ENCODE data around the gene RIPPLY3. TPM values are rescaled to one million over a fixed set of nuclear protein-coding genes. Genes with fewer than 3 reads are reported as not detected.

The RIPPLY3 gene
- total and polyA plus RNA-seq, 2 of the 13 experiments (the other 11 are each of a cell fraction or from before 2014, with no cell fraction given), result 0.09 to 2.9 TPM

DNA sequence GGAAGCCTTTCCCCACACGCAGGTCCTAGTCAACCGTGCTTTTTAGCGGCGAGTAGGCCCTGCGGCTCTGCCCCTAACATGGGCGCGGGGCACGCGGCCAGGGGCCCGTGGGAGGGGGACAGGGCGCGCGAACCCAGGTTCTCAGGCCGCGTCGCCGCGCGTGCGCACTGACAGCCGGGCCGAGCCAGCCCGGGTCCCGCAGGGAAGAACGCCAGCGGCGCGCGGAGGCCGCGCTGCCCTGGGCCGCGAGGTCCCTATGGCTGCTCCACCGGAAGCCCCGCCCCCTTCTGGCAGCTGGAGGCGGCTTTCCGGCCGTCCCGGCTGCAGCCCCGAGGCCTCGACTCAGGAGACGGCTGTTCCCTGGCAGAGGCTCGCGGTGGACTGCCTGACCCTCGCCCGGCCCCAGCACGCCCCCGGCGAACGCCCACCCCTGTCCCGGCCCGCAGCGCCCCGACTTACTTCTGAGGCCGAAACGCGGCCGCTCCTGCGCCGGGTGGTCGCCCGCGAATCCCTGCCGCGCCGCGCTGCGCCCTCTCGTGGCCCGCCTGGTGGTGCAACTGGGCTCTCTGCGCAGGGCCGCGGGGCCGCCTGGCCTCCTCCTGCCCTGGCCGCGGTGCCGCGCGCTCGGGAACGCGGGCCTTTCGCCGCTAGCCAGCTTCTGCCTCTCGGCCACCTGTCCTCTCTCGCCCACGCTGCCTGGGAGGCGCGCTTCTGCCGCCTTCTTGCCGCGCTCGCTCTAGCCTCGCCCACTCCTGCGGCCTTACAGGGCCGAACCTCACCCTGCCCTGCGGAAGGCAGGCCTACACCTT lies 16.6 kb upstream of the RIPPLY3 start (continued):
- TF ChIP-seq, protein P1, sequence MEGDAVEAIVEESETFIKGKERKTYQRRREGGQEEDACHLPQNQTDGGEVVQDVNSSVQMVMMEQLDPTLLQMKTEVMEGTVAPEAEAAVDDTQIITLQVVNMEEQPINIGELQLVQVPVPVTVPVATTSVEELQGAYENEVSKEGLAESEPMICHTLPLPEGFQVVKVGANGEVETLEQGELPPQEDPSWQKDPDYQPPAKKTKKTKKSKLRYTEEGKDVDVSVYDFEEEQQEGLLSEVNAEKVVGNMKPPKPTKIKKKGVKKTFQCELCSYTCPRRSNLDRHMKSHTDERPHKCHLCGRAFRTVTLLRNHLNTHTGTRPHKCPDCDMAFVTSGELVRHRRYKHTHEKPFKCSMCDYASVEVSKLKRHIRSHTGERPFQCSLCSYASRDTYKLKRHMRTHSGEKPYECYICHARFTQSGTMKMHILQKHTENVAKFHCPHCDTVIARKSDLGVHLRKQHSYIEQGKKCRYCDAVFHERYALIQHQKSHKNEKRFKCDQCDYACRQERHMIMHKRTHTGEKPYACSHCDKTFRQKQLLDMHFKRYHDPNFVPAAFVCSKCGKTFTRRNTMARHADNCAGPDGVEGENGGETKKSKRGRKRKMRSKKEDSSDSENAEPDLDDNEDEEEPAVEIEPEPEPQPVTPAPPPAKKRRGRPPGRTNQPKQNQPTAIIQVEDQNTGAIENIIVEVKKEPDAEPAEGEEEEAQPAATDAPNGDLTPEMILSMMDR (CRISPR knock-in tag; IDR thresholded peaks at IDR 0.05), result peak; percentile 86
- TF ChIP-seq TARDBP (CRISPR knock-in tag; IDR thresholded peaks at IDR 0.05), result peak; percentile 63
- peak; percentile 92 for TF ChIP-seq XRCC5 (optimal IDR thresholded peaks at IDR 0.05; ENCODE audit: low read length)
- no peak for TF ChIP-seq KLF15 (CRISPR knock-in tag; IDR thresholded peaks at IDR 0.05; ENCODE audit: borderline replicate concordance)
- TF ChIP-seq, protein P2, sequence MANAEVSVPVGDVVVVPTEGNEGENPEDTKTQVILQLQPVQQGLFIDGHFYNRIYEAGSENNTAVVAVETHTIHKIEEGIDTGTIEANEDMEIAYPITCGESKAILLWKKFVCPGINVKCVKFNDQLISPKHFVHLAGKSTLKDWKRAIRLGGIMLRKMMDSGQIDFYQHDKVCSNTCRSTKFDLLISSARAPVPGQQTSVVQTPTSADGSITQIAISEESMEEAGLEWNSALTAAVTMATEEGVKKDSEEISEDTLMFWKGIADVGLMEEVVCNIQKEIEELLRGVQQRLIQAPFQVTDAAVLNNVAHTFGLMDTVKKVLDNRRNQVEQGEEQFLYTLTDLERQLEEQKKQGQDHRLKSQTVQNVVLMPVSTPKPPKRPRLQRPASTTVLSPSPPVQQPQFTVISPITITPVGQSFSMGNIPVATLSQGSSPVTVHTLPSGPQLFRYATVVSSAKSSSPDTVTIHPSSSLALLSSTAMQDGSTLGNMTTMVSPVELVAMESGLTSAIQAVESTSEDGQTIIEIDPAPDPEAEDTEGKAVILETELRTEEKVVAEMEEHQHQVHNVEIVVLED (CRISPR knock-in tag; IDR thresholded peaks at IDR 0.05; ENCODE audit: borderline replicate concordance), result peak; percentile 51; the same call in 1 of the 2 replicates
- TF ChIP-seq MLLT10 (CRISPR knock-in tag; IDR thresholded peaks at IDR 0.05), result no peak
- TF ChIP-seq ELF1 (CRISPR knock-in tag; IDR thresholded peaks at IDR 0.05), result no peak
- TF ChIP-seq DPF2 (CRISPR knock-in tag; IDR thresholded peaks at IDR 0.05; ENCODE audit: borderline replicate concordance, low read depth), result no peak
- peak; percentile 74; the same call in 1 of the 2 replicates for TF ChIP-seq ZSCAN25 (CRISPR knock-in tag; IDR thresholded peaks at IDR 0.05)
- TF ChIP-seq, protein P3, sequence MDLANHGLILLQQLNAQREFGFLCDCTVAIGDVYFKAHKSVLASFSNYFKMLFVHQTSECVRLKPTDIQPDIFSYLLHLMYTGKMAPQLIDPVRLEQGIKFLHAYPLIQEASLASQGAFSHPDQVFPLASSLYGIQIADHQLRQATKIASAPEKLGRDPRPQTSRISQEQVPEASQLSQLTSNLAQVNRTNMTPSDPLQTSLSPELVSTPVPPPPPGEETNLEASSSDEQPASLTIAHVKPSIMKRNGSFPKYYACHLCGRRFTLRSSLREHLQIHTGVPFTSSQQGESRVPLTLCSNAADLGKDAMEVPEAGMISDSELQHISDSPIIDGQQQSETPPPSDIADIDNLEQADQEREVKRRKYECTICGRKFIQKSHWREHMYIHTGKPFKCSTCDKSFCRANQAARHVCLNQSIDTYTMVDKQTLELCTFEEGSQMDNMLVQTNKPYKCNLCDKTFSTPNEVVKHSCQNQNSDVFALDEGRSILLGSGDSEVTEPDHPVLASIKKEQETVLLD (CRISPR knock-in tag; IDR thresholded peaks at IDR 0.05; ENCODE audit: low read depth), result peak; percentile 20; the same call in 1 of the 2 replicates
- no peak for TF ChIP-seq SRSF9 (IDR thresholded peaks at IDR 0.05; ENCODE audit: borderline replicate concordance, insufficient read depth, low read depth, low read length, poor library complexity, severe bottlenecking)
- 0 out of 2 replicates have a peak, but pooled peaks have one; percentile 76 for TF ChIP-seq RFXANK (CRISPR knock-in tag; IDR thresholded peaks at IDR 0.05)
- no peak for TF ChIP-seq SNRNP70 (IDR thresholded peaks at IDR 0.05; ENCODE audit: low read depth, low read length)
- TF ChIP-seq SOX13 (IDR thresholded peaks at IDR 0.05), result no peak
- no peak; a peak in 2 of 4 replicates for TF ChIP-seq SOX13 (CRISPR knock-in tag; conservative IDR thresholded peaks at IDR 0.05 in 1 of 2, IDR thresholded peaks at IDR 0.05 in 1 of 2)
- 0 out of 2 replicates have a peak, but pooled peaks have one; percentile 36 for TF ChIP-seq ONECUT2 (CRISPR knock-in tag; IDR thresholded peaks at IDR 0.05)
- TF ChIP-seq CBX2 (IDR thresholded peaks at IDR 0.05; ENCODE audit: low read depth, low read length), result no peak
- peak; percentile 77; the same call in 1 of the 2 replicates for TF ChIP-seq CBX2 (CRISPR knock-in tag; IDR thresholded peaks at IDR 0.05; ENCODE audit: low read depth)
- TF ChIP-seq NFE2L2 (IDR thresholded peaks at IDR 0.05; ENCODE audit: low read length), result no peak
- no peak for TF ChIP-seq JUNB (CRISPR knock-in tag; IDR thresholded peaks at IDR 0.05; ENCODE audit: borderline replicate concordance)
- no peak for TF ChIP-seq MBNL3 (CRISPR knock-in tag; conservative IDR thresholded peaks at IDR 0.05)
- TF ChIP-seq ZNF629 (CRISPR knock-in tag; conservative IDR thresholded peaks at IDR 0.05), result peak; percentile 33
- TF ChIP-seq SRY (CRISPR knock-in tag; IDR thresholded peaks at IDR 0.05), result peak; percentile 86
- TF ChIP-seq ZNF644 (CRISPR knock-in tag; IDR thresholded peaks at IDR 0.05; ENCODE audit: low read depth), result no peak
- TF ChIP-seq ZNF766 (CRISPR knock-in tag; IDR thresholded peaks at IDR 0.05; ENCODE audit: borderline replicate concordance), result peak; percentile 59; the same call in 1 of the 2 replicates
- TF ChIP-seq ZFP82 (CRISPR knock-in tag; IDR thresholded peaks at IDR 0.05; ENCODE audit: borderline replicate concordance), result peak; percentile 90
- 0 out of 2 replicates have a peak, but pooled peaks have one; percentile 19 for TF ChIP-seq HDAC1 (CRISPR knock-in tag; IDR thresholded peaks at IDR 0.05)

Data from HepG2 (cell line).